EH (cell line): ENCODE measurements around the gene CPED1.
A peak's percentile ranks its signal among the peaks of the same experiment; 100 is the strongest.
"Not testable (repeated sequence)": the region's sequence is repeated elsewhere in the genome, so short reads cannot be mapped to it uniquely, and the experiment has no call there.

ENCODE experiments used
- DNase-seq: peaks from one replicate; pipeline ENCODE4 v3.0.0-alpha.2; 2015; ENCODE audit warnings: low read depth

Gene CPED1

GRCh38 chr7:120981888-120982615, 6.5 kb upstream of the CPED1 start:
- peak; percentile 87 for DNase-seq

GRCh38 chr7:120983592-120983991, 4.9 kb upstream of the CPED1 start:
- not testable (repeated sequence) for DNase-seq

- no peak for DNase-seq
Measured at GRCh38 chr7:120984406-120984805, 4.1 kb upstream of the CPED1 start.

GRCh38 chr7:120985130-120985758, 3.3 kb upstream of the CPED1 start:
- DNase-seq, result no peak

GRCh38 chr7:120985839-120986238, 2.7 kb upstream of the CPED1 start:
- DNase-seq, result no peak

GRCh38 chr7:120986650-120987049, 1.9 kb upstream of the CPED1 start:
- no peak for DNase-seq

- DNase-seq, result no peak
Measured at GRCh38 chr7:120987280-120987679, 1.2 kb upstream of the CPED1 start.

GRCh38 chr7:120987683-120988590, 574 bp upstream of the CPED1 start:
- peak; percentile 91 for DNase-seq

- DNase-seq, result peak; percentile 44
Measured at GRCh38 chr7:120989257-120990220, 1.0 kb downstream of the CPED1 start.

- peak; percentile 22 for DNase-seq
Measured at GRCh38 chr7:120990468-120991118, 2.1 kb downstream of the CPED1 start.

GRCh38 chr7:120991161-120991560, 2.6 kb downstream of the CPED1 start:
- DNase-seq, result no peak

- peak; percentile 85 for DNase-seq
Measured at GRCh38 chr7:120991581-120991980, 3.1 kb downstream of the CPED1 start.

GRCh38 chr7:120992272-120992964, 3.9 kb downstream of the CPED1 start:
- no peak for DNase-seq

GRCh38 chr7:120992965-120993494, 4.5 kb downstream of the CPED1 start:
- DNase-seq, result peak; percentile 41

- peak; percentile 54 for DNase-seq
Measured at GRCh38 chr7:120993553-120994191, 5.2 kb downstream of the CPED1 start.

- DNase-seq, result no peak
Measured at GRCh38 chr7:120994512-120995410, 6.2 kb downstream of the CPED1 start.

GRCh38 chr7:120995654-120996053, 7.1 kb downstream of the CPED1 start:
- DNase-seq, result no peak

- DNase-seq, result peak; percentile 95
Measured at GRCh38 chr7:120996333-120996987, 7.9 kb downstream of the CPED1 start.
